MM.1S (cell line): ENCODE results near the gene CPXM1.

Experiments
- DNase-seq: peaks from one replicate; pipeline ENCODE4 v3.0.0-alpha.2; 2015
- H2AFZ ChIP-seq: fragments of 300-600 bp; sonication (generic); 2 replicates; pipeline ENCODE4 v1.6.0; 2016; ENCODE audit warnings: antibody characterized with exemption, low read length
- H3F3A ChIP-seq: fragments of 300-600 bp; sonication (generic); 2 replicates; pipeline ENCODE4 v1.6.1; 2016; ENCODE audit warnings: mild to moderate bottlenecking, antibody characterized with exemption, low read length, moderate library complexity, mixed read lengths; ENCODE audit not compliant: insufficient read depth
- H3K27ac ChIP-seq: fragments of 300-600 bp; sonication (generic); 2 replicates; pipeline ENCODE4 v1.5.1; 2016; ENCODE audit warnings: mild to moderate bottlenecking, low read length
- H3K27me3 ChIP-seq: fragments of 300-600 bp; sonication (generic); replicated peaks from 2 replicates; pipeline ENCODE4 v1.6.0; 2016; ENCODE audit warnings: low read length; ENCODE audit not compliant: insufficient read depth
- H3K36me3 ChIP-seq: fragments of 300-600 bp; sonication (generic); replicated peaks from 2 replicates; pipeline ENCODE4 v1.6.1; 2016; ENCODE audit warnings: mild to moderate bottlenecking, low read length, mixed read lengths; ENCODE audit not compliant: insufficient read depth
- H3K4me1 ChIP-seq: fragments of 300-600 bp; sonication (generic); 2 replicates; pipeline ENCODE4 v1.6.1; 2016; ENCODE audit warnings: low read length, mixed read lengths
- H3K4me2 ChIP-seq: fragments of 300-600 bp; sonication (generic); 2 replicates; pipeline ENCODE4 v1.6.0; 2016; ENCODE audit warnings: low read depth, low read length
- H3K4me3 ChIP-seq: fragments of 300-600 bp; sonication (generic); 2 replicates; pipeline ENCODE4 v1.5.1; 2016; ENCODE audit warnings: low read length, mixed read lengths
- H3K79me2 ChIP-seq: fragments of 300-600 bp; sonication (generic); 2 replicates; pipeline ENCODE4 v1.6.1; 2016; ENCODE audit warnings: mixed run types, low read length, mixed read lengths
- H3K9ac ChIP-seq: fragments of 300-600 bp; sonication (generic); 2 replicates; pipeline ENCODE4 v1.6.1; 2016; ENCODE audit warnings: low read length, mixed read lengths
- H3K9me2 ChIP-seq: fragments of 300-600 bp; sonication (generic); replicated peaks from 2 replicates; pipeline ENCODE4 v1.6.1; 2016; ENCODE audit warnings: mild to moderate bottlenecking, low read length, mixed read lengths; ENCODE audit not compliant: insufficient read depth
- H3K9me3 ChIP-seq: fragments of 300-600 bp; sonication (generic); replicated peaks from 2 replicates; pipeline ENCODE4 v1.6.1; 2016; ENCODE audit warnings: mild to moderate bottlenecking, low read length, mixed read lengths; ENCODE audit not compliant: insufficient read depth
- H4K20me1 ChIP-seq: fragments of 300-600 bp; sonication (generic); 2 replicates; pipeline ENCODE4 v1.6.1; 2016; ENCODE audit warnings: mild to moderate bottlenecking, low read length, moderate library complexity, mixed read lengths; ENCODE audit not compliant: insufficient read depth
- CTCF ChIP-seq: fragments of 300-600 bp; sonication (generic); IDR thresholded peaks from 2 replicates; pipeline ENCODE4 v1.5.1; 2016; ENCODE audit warnings: antibody characterized with exemption, low read length, mixed read lengths
- EZH2 ChIP-seq: fragments of 300-600 bp; sonication (generic); optimal IDR thresholded peaks from 2 replicates; pipeline ENCODE3; 2017; ENCODE audit warnings: low read depth, mild to moderate bottlenecking, antibody characterized with exemption, low read length, mixed read lengths
- EZH2phosphoT487 ChIP-seq: fragments of 300-600 bp; sonication (generic); IDR thresholded peaks from 2 replicates; pipeline ENCODE4 v1.6.1; 2018; ENCODE audit warnings: antibody characterized with exemption, low read length

Gene CPXM1

GRCh38 chr20:2793471-2793870 lies 7.0 kb downstream of the CPXM1 start:
- no peak for DNase-seq
- Histone ChIP-seq H2AFZ (no peak overlapping the region), H3K79me2 (no peaks in the 10 kb centered on the region), H3K27ac (no peak overlapping the region), H3K27me3 (peaks cover 42% of the 10 kb centered on the region), H3K9me2 (no peaks in the 10 kb centered on the region), H4K20me1 (no peaks in the 10 kb centered on the region), H3K9ac (no peak overlapping the region), H3K9me3 (no peaks in the 10 kb centered on the region), H3F3A (no peaks in the 10 kb centered on the region), H3K36me3 (no peaks in the 10 kb centered on the region), H3K4me3 (no peak overlapping the region), H3K4me1 (no peaks in the 10 kb centered on the region), H3K4me2 (no peak overlapping the region)
- TF ChIP-seq CTCF (no peak), EZH2phosphoT487 (no peak)

GRCh38 chr20:2783908-2784566 lies 16.4 kb downstream of the CPXM1 start:
- no peak overlapping the region for H3K4me3 ChIP-seq
- no peaks in the 10 kb centered on the region for H3F3A ChIP-seq
- H2AFZ ChIP-seq = no peak overlapping the region
- H3K79me2 ChIP-seq = no peaks in the 10 kb centered on the region
- H3K27me3 ChIP-seq = no peaks in the 10 kb centered on the region
- H3K9ac ChIP-seq = no peak overlapping the region
- H3K9me3 ChIP-seq = no peaks in the 10 kb centered on the region
- H3K36me3 ChIP-seq = no peaks in the 10 kb centered on the region
- no peaks in the 10 kb centered on the region for H3K9me2 ChIP-seq
- H3K4me1 ChIP-seq = peaks cover 6% of the 10 kb centered on the region; the same call in 1 of the 2 replicates
- no peak overlapping the region for H3K27ac ChIP-seq
- no peak for DNase-seq
- TF ChIP-seq EZH2 = no peak
- no peak for TF ChIP-seq EZH2phosphoT487
- no peak for TF ChIP-seq CTCF
- no peaks in the 10 kb centered on the region for H4K20me1 ChIP-seq
- no peak overlapping the region for H3K4me2 ChIP-seq

DNA sequence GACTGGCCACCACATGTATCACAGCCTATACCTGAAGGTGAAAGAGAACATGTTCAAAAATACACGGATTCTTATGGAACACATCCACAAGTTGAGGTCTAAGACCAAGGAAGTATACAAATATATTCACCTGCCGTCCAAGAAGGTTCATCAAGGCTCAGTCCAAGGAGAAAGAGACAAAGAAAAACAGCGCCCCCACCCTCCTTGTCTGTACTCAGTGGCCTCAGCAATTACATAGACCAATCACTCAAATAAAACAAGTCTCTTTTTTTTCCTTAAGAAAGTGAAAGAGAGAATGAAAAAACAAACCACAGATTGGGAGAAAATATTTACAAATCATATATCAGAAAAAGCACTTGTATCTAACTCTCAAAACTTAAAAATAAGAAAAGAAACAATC lies 19.5 kb downstream of the CPXM1 start:
- no peak overlapping the region for H3K4me3 ChIP-seq
- no peak overlapping the region for H3K27ac ChIP-seq
- no peaks in the 10 kb centered on the region for H3K27me3 ChIP-seq
- H3K9me3 ChIP-seq = no peaks in the 10 kb centered on the region
- no peaks in the 10 kb centered on the region for H3K9me2 ChIP-seq
- no peaks in the 10 kb centered on the region for H4K20me1 ChIP-seq
- peak; percentile 23 for DNase-seq
- TF ChIP-seq EZH2phosphoT487 (no peak), CTCF (peak; percentile 24), EZH2 (no peak)
- H3K4me1 ChIP-seq = peaks cover 6% of the 10 kb centered on the region; the same call in 1 of the 2 replicates
- H3F3A ChIP-seq = no peaks in the 10 kb centered on the region
- H3K4me2 ChIP-seq = no peak overlapping the region
- H3K79me2 ChIP-seq = no peaks in the 10 kb centered on the region
- H2AFZ ChIP-seq = no peak overlapping the region
- no peak overlapping the region for H3K9ac ChIP-seq
- no peaks in the 10 kb centered on the region for H3K36me3 ChIP-seq
